Stimulated activated CD4-positive, alpha-beta T cell treated with anti-CD3 and anti-CD28 coated beads, Interleukin-1b, Interleukin-23, amount 100 ng/mL, for 4 hours (primary cell): ENCODE data around the gene RNF215.
"Not testable (repeated sequence)": the region's sequence is repeated elsewhere in the genome, so short reads cannot be mapped to it uniquely, and the experiment has no call there.

Experiments used
- DNase-seq, 2 donors: peaks; one replicate each; pipeline ENCODE4 v3.0.0-alpha.2; 2020; ENCODE audit warnings: low read depth in 2 of 2

Gene RNF215

DNA sequence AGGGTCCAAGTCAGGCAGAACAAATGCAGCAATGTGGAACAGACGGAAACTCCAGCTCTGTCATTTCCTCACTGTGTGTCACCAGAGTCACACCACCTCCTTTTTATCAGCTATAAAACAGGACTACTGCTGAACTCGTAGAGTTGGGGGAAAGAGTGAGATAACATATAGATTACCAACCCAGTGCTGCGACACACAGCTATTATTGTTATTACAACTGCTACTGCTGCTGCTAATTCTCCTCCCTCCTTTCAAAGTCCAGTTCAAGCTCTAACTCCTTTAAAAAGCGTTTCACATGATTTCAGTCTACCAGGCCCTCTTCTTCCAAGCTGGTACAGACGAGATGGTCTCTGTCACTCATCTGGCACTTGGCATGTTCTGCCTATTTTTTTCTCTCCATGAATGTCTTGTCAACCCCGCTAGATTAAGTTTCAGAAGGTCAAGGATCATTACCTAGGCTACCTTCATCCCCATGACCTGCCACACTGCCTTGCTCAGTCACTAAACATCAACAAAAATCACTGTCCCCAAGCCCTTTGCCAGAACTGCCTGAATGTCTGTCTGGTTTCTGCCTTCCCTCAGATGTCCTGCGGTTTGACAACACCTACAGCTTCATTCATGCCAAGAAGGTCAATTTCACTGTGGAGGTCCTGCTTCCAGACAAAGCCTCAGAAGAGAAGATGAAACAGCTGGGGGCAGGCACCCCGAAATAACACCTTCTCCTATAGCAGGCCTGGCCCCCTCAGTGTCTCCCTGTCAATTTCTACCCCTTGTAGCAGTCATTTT is 34.7 kb upstream of the RNF215 start:
- DNase-seq = no peak

DNA sequence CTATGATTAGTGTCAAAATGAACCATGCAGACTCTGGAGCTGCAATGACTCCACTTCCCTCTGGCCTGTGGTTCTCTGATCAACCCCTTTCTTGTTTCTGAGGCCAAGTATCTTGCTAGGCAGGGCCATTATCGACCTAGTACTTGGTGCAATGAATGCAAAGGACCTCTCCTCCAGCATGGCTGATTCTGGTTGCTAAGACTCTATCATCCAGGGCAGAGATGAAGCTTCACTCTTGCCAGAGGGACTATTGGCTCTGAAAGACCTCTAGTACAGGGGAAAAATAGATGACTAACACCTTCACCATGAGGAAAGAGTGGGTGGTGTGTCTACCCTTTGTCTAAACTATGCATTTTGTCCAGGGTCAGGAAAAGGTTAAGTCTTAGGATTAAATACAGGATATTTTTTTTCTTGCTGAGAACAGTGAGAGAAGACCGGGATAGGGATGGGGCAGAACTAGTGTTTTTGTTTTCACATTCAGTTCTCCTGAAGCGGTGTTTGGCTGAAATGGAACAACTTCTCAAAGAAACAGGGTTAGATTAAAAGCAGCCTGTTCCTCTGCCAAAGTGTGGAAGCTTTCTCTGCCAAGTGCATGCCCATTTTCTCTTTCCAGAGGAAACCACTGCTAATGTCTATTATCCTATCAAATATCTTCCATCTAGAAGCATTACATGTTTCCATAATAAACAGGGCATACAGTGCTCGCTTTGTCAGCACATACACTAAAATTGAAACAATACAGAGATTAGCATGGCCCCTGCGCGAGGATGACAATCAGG is 33.3 kb upstream of the RNF215 start:
- DNase-seq = no peak

DNA sequence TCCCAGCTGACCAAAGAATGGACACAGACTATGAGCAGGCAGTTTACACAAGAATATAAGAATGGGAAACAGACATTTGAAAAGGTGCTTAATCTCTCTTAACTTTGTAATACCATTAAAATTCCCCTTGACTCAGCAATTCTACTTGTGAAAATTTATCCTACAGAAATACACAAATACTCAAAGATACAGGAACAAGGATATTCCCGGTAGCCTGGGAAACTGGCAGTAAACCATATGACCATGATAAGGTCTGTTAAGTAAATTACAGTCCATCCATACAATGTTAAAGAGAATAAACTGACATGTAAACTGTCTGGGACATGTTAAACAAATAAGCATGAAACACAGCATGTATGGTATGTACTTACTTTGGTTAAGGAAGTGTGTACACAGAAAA is 29.6 kb upstream of the RNF215 start:
- DNase-seq = no peak

DNA sequence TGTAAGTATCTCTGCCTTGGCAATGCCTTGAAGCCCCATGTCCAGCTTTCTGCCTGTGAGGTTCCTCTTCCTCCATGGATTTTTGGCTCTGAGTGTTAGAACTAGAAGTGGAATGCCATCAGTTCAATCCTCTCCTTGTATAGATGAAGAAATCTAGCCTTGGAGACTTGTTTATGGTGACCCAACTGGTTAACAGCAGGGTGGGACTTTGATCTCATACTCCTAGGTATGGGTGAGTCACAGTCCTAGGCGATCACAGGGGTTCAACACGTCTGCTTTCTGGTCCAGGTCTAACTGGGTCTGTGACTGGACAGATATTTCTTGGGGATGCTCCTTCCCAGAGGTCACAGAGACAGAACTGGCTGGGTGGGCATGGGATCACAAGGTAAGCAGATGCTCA is 29.2 kb upstream of the RNF215 start:
- DNase-seq = no peak

DNA sequence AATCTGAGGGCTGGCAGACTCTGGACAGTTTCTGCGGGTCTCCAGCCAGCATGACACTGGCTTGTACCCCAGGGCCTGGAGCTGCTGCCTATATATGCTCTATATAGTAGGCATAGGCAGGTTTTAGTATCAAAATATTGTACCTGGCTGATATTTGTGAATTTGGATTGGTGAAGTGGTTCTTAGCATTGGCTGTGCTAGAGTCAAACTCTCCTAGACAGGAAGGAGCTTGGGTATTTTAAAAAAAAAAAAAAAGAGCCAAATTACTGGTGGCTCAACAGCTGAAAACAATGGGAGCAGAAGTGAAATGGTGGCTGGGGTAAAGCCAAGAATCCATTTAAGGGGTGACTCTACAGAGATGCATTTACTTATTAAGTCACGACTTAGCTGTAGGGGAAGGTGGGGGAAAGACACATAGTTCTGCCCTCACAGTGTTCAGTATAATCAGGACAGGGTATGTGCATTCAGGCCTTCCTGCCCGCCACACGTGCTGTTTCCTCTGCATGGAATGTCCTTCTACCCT is 27.4 kb upstream of the RNF215 start:
- DNase-seq = no peak

DNA sequence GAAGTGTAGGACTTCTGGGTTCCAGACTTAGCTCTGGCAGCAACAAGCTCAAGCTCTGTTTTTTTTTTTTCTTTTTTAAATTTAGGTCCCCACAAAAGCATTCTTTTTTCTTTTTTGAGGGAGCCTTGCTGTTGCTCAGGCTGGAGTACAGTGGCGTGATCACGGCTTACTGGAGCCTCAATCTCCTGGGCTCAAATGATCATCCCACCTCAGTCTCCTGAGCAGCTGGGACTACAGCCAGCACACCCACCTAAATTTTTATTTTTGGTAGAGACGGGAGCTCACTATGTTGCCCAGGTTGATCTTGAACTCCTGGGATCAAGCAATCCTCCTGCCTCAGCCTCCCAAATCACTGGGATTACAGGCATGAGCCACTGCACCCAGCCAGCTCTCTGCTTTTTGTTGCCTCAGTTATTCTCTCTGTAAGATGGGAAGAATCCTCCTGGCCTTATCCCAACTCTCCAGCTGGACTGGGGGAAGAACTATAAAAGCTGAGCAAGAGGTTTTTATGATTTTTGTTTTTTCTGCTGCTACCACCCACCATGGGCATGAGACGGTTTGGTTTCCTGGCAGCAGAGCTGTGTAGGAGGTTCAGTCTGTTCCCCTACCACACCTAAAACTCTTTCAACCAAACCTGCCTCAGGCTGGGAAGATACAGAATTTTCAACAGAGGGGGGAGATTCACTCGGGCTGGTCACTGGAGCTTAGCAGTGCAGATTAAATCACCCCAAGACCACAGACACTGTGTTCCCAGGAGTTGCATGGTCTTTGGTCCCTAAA is 26.7 kb upstream of the RNF215 start:
- no peak for DNase-seq

DNA sequence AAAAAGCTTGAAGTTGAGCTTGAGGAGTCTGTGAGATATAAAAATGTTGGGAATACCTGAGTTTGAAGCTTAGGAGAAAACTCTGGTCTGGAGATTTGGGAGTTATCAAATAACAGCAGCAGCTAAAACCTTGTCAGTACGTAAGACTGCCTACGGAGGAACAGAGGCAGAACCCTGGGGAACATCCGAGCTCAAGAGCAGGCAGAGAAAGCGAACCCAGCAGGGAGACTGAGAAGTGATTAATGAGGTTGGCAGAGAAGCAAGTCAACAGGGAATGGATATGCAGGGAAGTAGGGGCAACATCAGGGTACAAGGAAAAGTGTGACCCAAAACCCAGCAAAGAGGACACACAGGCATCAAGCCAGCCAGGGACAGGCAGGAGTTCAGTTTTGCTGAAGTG is 25.8 kb upstream of the RNF215 start:
- no peak for DNase-seq

DNA sequence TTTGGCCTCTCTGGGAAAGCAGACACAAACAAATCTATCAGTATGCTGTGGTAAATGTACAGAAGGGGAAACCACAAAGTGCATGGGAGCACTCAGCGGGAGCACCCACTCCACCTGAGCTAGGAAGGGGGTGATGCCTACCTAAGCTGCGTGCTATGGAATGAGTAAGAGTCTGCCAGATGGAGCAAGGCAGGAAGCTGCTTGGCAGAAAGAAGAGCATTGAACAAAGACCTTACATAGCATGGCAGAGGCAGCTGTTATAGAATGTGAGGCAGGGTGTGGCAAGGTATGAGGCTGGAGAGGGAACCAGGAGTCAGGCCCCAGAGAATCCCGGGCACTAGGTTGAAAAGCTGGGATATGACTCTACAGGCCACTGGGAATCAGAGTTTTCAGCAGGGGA is 24.6 kb upstream of the RNF215 start:
- no peak for DNase-seq

DNA sequence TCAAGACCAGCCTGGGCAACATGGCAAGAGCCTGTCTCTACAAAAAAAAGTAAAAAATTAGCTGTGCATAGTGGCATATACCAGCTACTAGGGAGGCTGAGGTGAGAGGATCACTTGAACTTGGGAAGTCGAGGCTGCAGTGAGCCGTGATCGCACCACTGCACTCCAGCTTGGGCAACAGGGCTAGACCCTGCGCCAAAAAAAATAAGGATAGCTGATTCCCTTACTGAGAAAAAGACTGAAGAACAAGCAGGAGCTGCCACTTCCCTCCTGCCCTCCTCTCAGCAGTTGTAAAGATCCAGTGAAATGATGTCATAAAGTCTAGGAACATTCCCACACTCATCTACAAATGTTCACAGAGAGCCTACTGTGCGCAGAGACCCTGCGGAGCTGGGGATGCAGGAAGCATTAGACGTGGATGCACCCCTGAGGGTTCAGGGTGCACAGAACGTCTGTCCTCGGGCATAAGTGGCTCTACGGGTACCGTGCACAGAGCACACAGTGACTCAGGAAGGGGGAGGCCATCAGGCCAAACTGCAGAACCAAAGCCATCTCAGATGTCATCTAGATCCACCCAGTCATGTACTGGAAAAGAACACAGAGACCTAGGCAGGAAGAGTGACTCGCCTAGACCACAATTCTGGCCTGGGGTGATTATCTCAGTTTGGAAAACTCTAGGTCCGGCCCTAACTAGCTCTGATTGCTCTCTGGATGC is 21.3 kb upstream of the RNF215 start:
- DNase-seq = no peak

DNA sequence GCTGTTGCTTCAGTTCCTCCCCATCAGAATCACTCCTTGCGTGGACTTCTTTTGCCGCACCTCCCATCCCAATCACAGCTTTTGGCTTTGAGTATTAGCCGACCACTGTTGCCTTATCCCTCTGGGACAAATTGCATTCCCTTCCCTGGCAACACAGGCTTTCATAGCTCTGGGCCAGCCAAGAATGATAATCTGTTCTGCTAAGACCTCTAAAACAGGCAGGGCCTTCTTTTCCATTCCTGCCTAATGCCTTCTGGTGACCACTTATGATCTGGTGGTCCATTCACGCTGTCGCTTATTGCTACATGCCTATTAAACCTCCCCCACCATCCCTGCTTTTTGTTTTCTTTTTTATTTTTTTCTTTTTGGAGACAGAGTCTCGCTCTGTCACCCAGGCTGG is 19.2 kb upstream of the RNF215 start:
- no peak for DNase-seq

DNA sequence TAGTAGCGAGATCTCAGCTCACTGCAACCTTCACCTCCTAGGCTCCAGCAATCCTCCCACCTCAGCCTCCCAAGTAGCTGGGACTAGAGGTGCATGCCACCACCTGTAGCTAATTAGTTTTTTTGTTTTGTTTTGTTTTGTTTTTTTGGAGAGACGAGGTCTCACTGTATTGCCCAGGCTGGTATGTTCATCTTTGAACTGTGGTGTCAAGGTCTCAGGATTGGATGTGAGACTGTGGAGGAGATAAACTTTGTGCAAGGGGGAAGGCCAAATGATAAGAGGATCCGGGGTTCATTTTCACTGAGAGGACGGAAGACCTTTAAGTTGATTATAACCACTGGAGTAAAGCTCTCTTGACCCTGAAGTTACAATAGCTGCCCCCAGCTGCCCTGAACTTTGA is 18.5 kb upstream of the RNF215 start:
- no peak for DNase-seq

DNA sequence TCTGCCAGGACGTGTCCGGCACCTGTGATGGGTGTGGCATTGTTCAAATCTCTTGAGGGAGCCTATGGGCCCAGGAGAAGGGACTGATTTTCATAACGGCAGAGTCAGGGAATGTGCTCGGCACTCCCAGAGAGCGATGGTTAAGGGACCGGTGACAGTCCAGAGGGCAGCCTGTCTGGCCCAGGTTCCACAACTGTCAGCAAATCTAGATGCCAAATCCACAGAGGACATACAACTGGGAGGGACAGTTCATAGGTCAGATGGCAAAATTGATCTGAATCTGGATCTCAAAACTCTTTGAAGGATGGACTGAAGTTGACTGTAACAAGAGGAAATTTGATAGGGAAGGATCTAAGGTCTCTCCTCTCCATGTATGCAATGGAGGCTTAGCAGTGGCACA is 17.1 kb upstream of the RNF215 start:
- DNase-seq = no peak

DNA sequence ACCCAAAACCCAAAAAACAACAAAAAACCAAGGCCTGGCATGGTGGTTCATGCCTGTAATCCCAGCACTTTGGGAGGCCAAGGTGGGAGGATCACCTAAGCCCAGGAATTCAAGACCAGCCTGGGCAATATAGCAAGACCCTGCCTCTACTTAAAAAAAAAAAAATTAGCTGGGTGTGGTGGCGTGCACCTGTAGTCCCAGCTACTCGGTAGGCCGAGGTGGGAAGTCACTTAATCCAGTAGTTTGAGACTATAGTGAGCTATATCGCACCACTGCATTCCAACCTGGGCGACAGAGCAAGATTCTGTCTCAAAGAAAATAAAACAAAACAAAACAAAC is 15.5 kb upstream of the RNF215 start:
- DNase-seq = not testable (repeated sequence)

DNA sequence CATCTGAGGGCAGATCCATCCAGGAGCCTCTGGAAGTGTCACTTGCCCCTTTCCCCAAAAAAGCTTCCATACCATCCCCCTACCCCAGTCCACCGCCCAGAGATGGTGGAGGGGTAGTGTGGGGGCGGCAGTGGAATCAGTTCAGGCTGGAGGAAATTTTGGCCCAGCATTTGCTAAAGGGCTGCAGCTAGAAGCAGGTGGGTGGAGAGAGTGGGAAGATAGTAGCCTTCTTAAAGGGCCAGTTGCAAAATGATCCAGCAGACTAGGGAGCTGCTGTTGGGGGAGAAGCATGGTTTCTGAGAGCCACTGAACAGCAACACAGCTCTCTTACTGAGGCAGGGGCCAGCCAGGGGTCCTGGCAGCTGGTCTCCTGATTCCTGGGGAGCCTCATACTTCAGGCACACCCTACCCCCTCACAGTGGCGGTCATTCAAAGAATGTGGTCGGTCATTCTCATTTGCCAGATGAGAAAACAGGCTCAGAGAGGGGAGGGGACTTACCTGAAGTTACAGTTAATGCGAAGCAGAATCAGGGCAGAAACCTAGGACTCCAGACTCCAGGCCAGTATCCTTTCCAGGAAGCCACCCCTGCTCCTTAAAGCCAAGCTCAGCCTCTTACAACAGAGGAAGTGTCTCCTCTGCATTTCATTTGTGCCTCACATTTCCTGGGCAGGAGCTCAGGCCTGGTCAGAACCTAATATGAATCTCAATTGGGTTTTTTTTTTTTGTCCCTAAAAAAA is 15.0 kb upstream of the RNF215 start:
- no peak for DNase-seq

DNA sequence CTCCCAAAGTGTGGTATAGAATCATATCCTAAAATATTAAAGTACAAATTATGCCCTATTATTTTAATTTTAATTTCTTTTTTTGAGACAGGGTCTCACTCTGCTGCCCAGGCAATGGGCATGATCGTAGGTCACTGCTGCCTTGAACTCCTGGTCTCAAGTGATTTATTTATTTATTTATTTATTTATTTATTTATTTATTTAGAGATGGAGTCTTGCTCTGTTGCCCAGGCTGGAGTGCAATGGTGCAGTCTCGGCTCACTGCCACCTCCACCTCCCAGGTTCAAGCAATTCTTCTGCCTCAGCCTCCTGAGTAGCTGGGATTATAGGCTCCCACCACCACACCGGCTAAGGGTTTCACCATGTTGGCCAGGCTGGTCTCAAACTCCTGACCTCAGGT is 13.8 kb upstream of the RNF215 start:
- not testable (repeated sequence) for DNase-seq

DNA sequence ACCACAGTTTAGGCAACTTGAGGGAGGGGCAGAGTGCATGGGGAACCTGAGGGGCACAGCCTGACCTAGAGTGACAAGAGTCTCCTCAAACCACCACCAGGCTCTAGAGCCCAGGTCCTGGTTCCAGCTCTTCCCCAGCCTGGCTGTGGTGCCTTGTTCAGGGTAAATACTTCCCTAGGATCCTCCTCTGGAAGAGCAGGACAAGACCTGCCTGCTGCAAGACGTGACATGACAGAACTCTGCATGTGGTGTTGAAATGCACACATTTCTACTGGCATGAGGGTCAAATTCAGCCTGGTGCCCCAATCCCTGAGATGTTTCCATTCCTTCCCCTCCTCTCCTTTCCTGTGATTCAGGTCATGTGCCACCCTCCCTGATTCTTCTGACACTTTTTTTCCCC is 12.9 kb upstream of the RNF215 start:
- no peak for DNase-seq

DNA sequence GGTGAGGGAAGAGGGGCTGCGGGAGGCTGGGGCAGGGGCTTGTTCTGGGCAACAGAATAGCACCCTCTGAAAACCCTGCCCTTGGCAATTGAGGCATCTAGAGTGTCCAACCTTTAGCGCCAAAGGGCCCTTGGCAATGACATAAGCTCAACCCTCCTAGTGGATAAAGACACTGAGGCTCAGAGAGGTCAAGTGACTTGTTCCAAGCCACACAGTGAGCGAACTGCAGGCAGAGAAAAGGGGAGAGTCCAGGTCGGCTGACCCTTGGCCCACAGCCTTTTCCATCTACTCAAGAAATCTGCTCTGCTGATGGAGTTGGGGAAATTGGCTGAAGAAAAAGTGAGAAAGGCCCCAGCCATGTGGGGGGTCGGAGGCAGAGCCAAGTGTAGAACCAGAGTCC is 12.5 kb upstream of the RNF215 start:
- no peak for DNase-seq

DNA sequence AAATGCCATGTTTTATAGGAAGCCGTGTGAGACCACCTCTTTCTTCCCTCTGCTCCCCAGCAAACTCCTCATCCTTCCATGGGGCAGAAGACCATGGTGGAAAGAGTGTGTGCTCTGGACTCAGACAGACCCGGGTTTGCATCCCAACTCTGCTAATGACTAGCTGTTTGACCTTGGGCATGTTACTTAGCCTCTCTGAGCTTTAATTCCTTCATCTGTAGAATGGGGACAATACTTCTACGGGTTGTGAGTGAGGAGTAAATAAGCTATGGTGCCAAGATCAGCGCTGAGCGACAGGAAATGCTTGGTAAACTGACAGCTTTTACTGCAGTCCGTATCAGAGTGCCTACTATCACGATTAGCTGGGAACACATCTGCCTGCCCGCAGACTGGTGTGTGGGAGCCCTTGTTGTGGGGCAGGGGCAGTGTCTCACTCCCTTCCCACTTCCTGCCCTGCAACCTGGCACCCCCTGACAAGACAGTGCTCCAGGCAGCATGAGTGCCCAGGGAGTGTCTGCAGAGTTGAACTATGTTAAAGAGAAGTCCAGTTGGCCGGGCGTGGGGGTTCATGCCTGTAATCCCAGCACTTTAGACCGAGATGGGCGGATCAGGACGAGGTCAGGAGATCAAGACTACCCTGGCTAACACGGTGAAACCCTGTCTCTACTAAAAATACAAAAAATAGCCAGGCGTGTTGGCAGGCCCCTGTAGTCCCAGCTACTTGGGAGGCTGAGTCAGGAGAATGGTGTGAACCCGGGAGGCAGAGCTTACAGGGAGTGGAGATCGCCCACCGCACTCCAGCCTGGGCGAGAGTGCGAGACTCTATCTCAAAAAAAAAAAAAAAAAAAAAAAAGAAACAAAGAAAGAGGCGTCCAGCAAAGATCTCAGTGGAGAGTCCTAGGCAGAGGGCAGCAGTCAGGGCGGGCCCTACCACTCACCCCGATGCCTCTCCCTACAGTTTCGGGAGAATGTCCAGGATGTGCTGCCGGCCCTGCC is 11.8 kb upstream of the RNF215 start:
- DNase-seq = no peak

DNA sequence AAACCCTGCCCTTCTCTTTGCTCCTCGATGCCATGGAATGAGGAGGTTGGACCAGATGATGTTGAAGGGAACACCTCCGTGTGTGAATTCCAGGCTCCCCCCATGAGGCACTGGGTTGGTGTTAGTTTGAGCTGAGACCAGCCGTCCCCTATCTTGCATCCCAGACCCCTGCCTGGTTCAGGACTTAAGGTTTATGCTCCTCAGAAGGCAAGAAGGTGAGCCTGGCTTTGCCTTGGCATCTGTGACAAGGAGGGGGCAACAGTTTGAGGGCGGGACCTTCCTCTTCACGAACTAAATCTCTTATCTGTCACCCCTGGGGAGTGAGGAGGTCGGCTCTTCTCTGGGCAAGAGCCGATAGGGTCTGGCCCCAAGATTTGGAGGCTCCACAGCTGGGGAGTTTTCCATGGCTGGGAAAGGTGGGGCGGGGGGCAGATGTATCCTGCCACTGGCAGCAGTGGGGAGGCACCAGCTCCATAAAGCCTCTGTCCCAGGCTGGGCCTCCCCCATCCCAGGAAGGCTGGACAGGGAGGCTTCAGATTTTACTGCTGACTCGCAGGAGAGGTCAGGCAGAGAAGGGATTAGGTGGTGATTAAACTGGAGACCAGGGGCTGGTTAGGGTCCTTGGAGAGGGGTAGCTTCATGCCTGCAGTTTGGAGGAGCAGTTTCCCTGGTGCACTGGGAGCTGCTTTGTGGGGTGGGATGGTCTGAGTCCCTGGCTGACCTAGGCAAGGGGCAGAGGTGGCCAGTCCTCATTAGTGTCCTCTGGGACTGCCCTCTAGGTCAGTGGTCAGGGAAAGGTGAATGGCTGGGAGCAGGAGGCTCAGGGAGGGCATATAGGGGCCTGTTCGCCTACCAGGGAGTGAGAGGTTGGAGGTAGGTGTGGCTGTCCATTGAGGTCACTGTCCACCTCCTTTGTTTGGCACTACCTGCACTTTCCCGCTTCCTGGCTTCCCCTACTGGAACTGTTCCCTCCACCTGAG is 10.7 kb upstream of the RNF215 start:
- no peak for DNase-seq
